ENCODE measurements around the gene PGAM5. TPM values are rescaled to one million over a fixed set of nuclear protein-coding genes. Genes with fewer than 3 reads are reported as not detected.
A peak's percentile ranks its signal among the peaks of the same experiment; 100 is the strongest.

Gene PGAM5
- total RNA-seq, 2 donors from 2014 or later: 15.0 to 39.2 TPM

DNA sequence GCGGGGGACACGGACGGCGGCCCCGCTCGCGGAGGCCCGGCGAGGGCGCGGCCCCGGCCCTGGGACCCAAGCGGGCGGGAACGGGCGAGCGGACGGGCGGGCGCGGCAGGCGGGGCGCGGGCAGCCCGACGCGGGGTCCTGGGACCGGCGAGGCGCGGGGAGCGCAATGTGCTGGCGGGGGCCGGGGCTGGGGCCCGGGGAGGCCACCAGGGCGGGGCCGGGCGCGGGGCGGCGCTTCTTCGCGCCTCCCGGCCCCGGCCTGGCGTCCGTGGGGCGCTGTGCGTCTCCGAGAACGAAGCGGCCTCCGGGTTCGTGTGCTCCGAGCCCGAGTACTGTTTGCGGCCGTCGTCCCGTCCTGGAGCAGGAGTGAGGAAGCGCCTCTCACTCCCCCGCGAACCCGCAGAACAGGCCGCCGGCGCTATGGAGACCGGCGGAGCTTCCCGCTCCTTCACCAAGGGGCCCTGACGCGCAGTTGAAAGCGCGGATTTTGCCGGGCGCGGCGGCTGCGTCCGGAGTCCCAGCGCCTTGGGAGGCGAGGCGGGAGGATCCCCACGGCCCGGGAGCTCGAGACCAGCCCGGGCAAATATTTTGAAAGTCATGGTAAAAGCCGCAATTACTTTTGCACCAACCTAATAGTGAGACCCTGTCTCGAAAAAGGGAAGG is 51.4 kb downstream of the PGAM5 start:
- H3K4me1 ChIP-seq: peaks cover 12% of the 10 kb centered on the region
- no peaks in the 10 kb centered on the region for H3K36me3 ChIP-seq (replicated peaks in 1 of 2; ENCODE audit: insufficient read depth in 1 of 2, low read depth in 2 of 2)
- peak; percentile 96 for ATAC-seq
- no peaks in the 10 kb centered on the region for H3K27me3 ChIP-seq
- no peaks in the 10 kb centered on the region for H3K9me3 ChIP-seq
- intact Hi-C loops (cut with DNase I): no loop called here
- peak overlapping the region; percentile 91 to 96 (median 92) for H3K27ac ChIP-seq
- peak overlapping the region; percentile 28 to 33 for H3K4me3 ChIP-seq
- TF ChIP-seq, protein P1, sequence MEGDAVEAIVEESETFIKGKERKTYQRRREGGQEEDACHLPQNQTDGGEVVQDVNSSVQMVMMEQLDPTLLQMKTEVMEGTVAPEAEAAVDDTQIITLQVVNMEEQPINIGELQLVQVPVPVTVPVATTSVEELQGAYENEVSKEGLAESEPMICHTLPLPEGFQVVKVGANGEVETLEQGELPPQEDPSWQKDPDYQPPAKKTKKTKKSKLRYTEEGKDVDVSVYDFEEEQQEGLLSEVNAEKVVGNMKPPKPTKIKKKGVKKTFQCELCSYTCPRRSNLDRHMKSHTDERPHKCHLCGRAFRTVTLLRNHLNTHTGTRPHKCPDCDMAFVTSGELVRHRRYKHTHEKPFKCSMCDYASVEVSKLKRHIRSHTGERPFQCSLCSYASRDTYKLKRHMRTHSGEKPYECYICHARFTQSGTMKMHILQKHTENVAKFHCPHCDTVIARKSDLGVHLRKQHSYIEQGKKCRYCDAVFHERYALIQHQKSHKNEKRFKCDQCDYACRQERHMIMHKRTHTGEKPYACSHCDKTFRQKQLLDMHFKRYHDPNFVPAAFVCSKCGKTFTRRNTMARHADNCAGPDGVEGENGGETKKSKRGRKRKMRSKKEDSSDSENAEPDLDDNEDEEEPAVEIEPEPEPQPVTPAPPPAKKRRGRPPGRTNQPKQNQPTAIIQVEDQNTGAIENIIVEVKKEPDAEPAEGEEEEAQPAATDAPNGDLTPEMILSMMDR (IDR thresholded peaks at IDR 0.05): peak in 5 of 7 experiments; percentile 15 to 49 (median 38)
- TF ChIP-seq POLR2A (IDR thresholded peaks at IDR 0.05): peak; percentile 59 to 85 (median 83)
- 0 to 1% methylated on average over 9 to 76 of the region's 89 CpGs for WGBS, 2 donors
- DNase-seq: peak; percentile 84 to 87 (median 86)

DNA sequence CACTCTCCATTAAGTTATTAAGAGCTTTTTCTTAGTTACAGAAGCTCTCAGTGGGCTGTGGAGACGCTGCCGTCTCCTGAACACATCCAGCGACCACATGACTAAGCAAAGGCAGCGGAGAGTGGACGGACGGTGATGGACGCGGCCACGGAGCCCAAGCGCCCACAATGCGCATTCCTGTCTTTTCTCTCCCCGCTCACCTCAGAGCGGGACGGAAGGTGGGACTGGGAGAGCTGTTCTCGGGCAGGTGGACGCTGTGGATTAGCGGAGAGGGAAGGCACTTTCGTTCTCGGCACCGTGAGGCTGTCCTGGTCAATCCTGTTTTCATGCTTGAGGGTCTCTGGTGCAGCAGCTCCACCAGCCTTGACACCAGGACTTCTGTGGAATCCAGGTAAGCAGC is 53.6 kb downstream of the PGAM5 start:
- H3K27ac ChIP-seq: no peak overlapping the region
- H3K27me3 ChIP-seq: no peaks in the 10 kb centered on the region
- H3K9me3 ChIP-seq: no peaks in the 10 kb centered on the region
- DNase-seq (no peak), ATAC-seq (no peak)
- H3K36me3 ChIP-seq (replicated peaks in 1 of 2; ENCODE audit: insufficient read depth in 1 of 2, low read depth in 2 of 2): no peaks in the 10 kb centered on the region
- 90 to 97% methylated on average over 18 to 20 of the region's 20 CpGs for WGBS, 2 donors
- intact Hi-C loops (cut with DNase I): no loop called here
- H3K4me3 ChIP-seq: no peak overlapping the region
- no peak for TF ChIP-seq POLR2A (IDR thresholded peaks at IDR 0.05)
- TF ChIP-seq, protein P1 (IDR thresholded peaks at IDR 0.05): no peak
- peaks cover 12% of the 10 kb centered on the region for H3K4me1 ChIP-seq

GRCh38 chr12:132765361-132765760 is 54.7 kb downstream of the PGAM5 start:
- H3K27me3 ChIP-seq: no peaks in the 10 kb centered on the region
- H3K36me3 ChIP-seq (replicated peaks in 1 of 2; ENCODE audit: insufficient read depth in 1 of 2, low read depth in 2 of 2): no peaks in the 10 kb centered on the region
- DNase-seq (no peak), ATAC-seq (no peak)
- no peak overlapping the region for H3K4me3 ChIP-seq
- H3K27ac ChIP-seq: no peak overlapping the region
- 66 to 75% methylated on average over 11 of the region's 11 CpGs for WGBS, 2 donors
- peaks cover 4% of the 10 kb centered on the region for H3K4me1 ChIP-seq
- no peak for TF ChIP-seq POLR2A (IDR thresholded peaks at IDR 0.05)
- TF ChIP-seq, protein P1 (IDR thresholded peaks at IDR 0.05): no peak
- H3K9me3 ChIP-seq: no peaks in the 10 kb centered on the region
- intact Hi-C loops (cut with DNase I): no loop called here

DNA sequence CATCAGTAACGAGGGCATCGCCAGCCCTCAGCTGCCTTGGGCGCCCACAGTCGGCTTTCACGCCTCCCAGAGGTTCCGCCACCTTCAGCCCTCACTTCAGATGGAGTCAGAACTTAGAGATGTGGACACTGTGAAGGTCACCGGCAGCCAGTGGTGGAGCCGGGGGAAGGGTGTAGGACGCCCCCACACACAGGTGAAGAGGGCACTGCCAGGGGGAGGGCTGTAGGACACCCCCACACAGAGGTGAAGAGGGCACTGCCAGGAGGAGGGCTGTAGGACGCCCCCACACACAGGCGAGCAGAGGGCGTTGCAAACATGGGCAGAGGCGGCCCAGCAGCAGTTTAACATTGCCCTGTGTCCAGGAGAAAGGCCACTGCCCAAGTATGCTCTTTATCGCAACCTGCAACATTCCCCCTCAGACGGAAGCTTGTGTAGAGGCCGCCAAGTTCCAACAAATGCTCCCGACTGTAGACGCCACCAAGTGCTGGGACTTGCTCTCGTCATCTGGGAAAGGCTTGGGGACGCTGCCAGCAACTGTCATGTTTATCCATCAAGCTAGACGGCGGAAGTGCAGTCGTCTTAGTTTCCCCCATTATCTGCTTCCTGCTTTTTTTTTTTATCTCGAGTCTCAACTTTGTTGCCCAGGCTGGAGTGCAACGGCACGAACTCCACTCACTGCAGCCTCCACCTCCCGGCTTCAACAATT is 55.9 kb downstream of the PGAM5 start:
- DNase-seq: peak in 3 of 4 donors; percentile 50 to 63 (median 54)

More for the DNA sequence above, 55.9 kb downstream of the PGAM5 start:
- H3K9me3 ChIP-seq: no peaks in the 10 kb centered on the region
- 54 to 61% methylated on average over 20 to 26 of the region's 27 CpGs for WGBS, 2 donors
- intact Hi-C loops (cut with DNase I): no loop called here
- peak overlapping the region in 1 of 4 donors; percentile 42 for H3K27ac ChIP-seq
- no peak for ATAC-seq
- H3K27me3 ChIP-seq: no peaks in the 10 kb centered on the region
- no peak for TF ChIP-seq POLR2A (IDR thresholded peaks at IDR 0.05)
- TF ChIP-seq, protein P1 (IDR thresholded peaks at IDR 0.05): no peak
- no peaks in the 10 kb centered on the region for H3K4me1 ChIP-seq
- no peak overlapping the region for H3K4me3 ChIP-seq
- H3K36me3 ChIP-seq (replicated peaks in 1 of 2; ENCODE audit: insufficient read depth in 1 of 2, low read depth in 2 of 2): no peaks in the 10 kb centered on the region
